Measurements from ENCODE around the gene GNA12. TPM values are rescaled to one million over a fixed set of nuclear protein-coding genes. Genes with fewer than 3 reads are reported as not detected.

GNA12 gene
- total RNA-seq, 1 donor from 2014 or later = 19.3 TPM

- peak overlapping the region; percentile 33 for H3K4me3 ChIP-seq (ENCODE audit: low read depth, low read length)
- peak; percentile 98 for DNase-seq (ENCODE audit: low read depth)
- TF ChIP-seq, protein P1, sequence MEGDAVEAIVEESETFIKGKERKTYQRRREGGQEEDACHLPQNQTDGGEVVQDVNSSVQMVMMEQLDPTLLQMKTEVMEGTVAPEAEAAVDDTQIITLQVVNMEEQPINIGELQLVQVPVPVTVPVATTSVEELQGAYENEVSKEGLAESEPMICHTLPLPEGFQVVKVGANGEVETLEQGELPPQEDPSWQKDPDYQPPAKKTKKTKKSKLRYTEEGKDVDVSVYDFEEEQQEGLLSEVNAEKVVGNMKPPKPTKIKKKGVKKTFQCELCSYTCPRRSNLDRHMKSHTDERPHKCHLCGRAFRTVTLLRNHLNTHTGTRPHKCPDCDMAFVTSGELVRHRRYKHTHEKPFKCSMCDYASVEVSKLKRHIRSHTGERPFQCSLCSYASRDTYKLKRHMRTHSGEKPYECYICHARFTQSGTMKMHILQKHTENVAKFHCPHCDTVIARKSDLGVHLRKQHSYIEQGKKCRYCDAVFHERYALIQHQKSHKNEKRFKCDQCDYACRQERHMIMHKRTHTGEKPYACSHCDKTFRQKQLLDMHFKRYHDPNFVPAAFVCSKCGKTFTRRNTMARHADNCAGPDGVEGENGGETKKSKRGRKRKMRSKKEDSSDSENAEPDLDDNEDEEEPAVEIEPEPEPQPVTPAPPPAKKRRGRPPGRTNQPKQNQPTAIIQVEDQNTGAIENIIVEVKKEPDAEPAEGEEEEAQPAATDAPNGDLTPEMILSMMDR (conservative IDR thresholded peaks at IDR 0.05; ENCODE audit: low read depth, low read length) = no peak
These were observed 86.0 kb downstream of the GNA12 start for GRCh38 chr7:2757904-2758672.

DNA sequence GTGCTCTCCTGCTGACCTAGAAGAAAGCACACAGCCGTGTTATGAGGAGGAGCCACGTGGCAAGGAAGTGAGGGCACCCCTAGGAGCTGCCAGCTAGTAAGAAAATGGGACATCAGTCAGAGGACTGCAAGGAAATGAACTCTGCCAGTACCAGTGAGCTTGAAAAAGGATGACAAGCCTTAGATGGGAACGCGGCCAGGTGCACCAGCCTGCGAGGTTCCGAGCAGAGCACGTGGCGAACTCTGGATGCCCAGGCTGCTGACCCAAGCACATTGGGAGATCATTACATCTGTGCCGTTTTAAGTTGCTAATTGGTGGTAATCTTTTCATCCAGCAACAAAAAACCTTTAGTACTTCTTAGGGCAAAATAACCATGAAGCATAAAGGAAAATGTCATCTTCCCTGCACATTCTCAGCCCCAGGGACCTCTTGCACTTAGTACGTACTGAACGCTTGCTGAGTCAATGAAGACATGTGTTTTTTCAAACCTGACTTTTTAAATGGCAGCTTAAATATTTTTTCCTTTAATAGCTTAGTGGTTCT lies 86.7 kb downstream of the GNA12 start:
- H3K4me3 ChIP-seq (ENCODE audit: low read depth, low read length) = peak overlapping the region; percentile 33
- TF ChIP-seq, protein P1 (conservative IDR thresholded peaks at IDR 0.05; ENCODE audit: low read depth, low read length) = no peak
- peak; percentile 58 for DNase-seq (ENCODE audit: low read depth)

DNA sequence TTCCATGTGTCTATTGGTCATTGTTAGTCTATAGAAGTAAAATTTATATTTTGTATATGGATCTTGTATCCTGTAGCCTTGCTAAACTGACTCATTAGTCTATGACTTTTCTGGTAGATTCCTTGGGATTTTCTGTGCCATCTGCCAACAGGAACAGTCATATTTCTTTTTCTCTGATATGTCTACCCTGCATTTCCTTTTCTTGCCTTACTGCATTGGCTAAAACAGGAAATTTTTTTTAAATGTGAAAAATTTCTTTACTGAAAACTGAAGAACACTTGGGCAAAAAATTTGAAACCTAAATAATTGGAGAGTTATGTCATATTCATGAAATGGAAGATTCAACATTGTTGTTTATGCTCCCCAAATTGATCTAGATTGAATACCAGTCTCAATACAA lies 88.6 kb downstream of the GNA12 start:
- no peak for DNase-seq (ENCODE audit: low read depth)
- TF ChIP-seq, protein P1 (conservative IDR thresholded peaks at IDR 0.05; ENCODE audit: low read depth, low read length) = no peak
- no peak overlapping the region for H3K4me3 ChIP-seq (ENCODE audit: low read depth, low read length)

DNA sequence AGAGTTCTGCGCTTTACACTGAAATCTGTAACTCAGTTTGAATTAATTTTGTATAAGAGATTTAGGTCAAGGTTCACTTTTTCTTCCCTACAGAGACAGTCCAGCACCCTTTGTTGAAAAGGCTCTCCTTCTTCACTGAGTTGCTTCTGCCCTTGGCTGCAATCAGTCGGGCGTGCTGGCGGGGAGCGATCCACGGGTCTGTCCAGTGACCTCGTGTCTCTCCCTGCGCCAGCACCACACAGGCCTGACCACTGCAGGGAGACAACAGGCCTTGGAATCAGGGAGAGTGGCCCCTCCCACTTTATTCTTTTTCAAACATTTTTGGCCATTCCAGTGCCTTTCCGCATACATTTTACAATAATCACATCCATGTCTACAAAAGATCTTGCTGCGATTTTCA lies 89.2 kb downstream of the GNA12 start:
- H3K4me3 ChIP-seq (ENCODE audit: low read depth, low read length) = no peak overlapping the region
- DNase-seq (ENCODE audit: low read depth) = no peak
- TF ChIP-seq, protein P1 (conservative IDR thresholded peaks at IDR 0.05; ENCODE audit: low read depth, low read length) = no peak

GRCh38 chr7:2754086-2754485 lies 90.0 kb downstream of the GNA12 start:
- DNase-seq (ENCODE audit: low read depth) = no peak
- no peak overlapping the region for H3K4me3 ChIP-seq (ENCODE audit: low read depth, low read length)
- TF ChIP-seq, protein P1 (conservative IDR thresholded peaks at IDR 0.05; ENCODE audit: low read depth, low read length) = no peak

DNA sequence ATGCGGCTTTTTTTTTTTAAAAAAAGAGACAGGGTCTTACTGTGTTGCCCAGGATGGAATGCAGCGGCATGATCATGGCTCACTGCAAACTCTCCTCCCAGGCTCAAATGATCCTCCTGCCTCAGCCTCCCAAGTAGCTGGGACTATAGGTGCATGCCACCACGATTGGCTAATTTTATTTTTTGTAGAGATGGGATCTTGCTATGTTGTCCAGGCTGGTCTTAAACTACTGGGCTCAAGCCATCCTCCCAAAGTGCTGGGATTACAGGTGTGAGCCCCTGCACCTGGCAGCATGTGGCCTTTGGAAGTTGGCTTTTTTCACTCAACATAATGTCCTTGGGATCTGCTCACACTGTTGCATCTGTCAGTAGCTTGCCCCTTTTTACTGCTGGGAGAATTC lies 91.0 kb downstream of the GNA12 start:
- no peak for DNase-seq (ENCODE audit: low read depth)
- no peak overlapping the region for H3K4me3 ChIP-seq (ENCODE audit: low read depth, low read length)
- TF ChIP-seq, protein P1 (conservative IDR thresholded peaks at IDR 0.05; ENCODE audit: low read depth, low read length) = no peak

DNA sequence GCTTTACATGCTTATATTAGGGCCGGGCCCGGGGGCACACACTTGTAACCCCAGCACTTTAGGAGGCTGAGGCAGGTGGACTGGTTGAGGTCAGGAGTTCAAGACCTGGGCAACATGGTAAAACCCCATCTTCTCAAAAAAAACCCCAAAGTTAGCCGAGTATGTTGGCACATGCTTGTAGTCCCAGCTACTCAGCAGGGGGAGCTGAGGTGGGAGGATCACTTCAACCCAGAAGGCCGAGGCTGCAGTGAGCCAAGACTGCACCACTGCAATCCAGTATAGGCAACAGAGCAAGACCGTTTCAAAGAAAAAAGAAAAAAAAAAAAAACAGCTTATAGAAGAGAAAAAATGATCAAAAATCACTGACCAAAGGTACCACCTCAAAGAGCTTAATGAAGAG lies 93.0 kb downstream of the GNA12 start:
- H3K4me3 ChIP-seq (ENCODE audit: low read depth, low read length) = no peak overlapping the region
- DNase-seq (ENCODE audit: low read depth) = no peak
- TF ChIP-seq, protein P1 (conservative IDR thresholded peaks at IDR 0.05; ENCODE audit: low read depth, low read length) = no peak

All from epithelial cell of proximal tubule (primary cell).